ENCODE data around the gene TCF7L1.

- TF ChIP-seq KDM4B (IDR thresholded peaks at IDR 0.05; ENCODE audit: borderline replicate concordance in 2 of 2, low read depth in 1 of 2) (no peak), SREBF2 (CRISPR knock-in tag; IDR thresholded peaks at IDR 0.05) (no peak), JUND (IDR thresholded peaks at IDR 0.05; ENCODE audit: borderline replicate concordance, low read depth, low read length) (no peak), JUND (tag; IDR thresholded peaks at IDR 0.05; ENCODE audit: borderline replicate concordance, low read depth, low read length) (no peak), POLR2A (conservative IDR thresholded peaks at IDR 0.05) (no peak), PTBP1 (IDR thresholded peaks at IDR 0.05; ENCODE audit: low read depth, low read length) (no peak), JUN (IDR thresholded peaks at IDR 0.05; ENCODE audit: borderline replicate concordance, low read depth, low read length) (no peak), JUN (CRISPR knock-in tag; IDR thresholded peaks at IDR 0.05; ENCODE audit: borderline replicate concordance) (no peak), ZNF77 (CRISPR knock-in tag; IDR thresholded peaks at IDR 0.05) (no peak), ZBTB2 (IDR thresholded peaks at IDR 0.05) (no peak), SRF (CRISPR knock-in tag; IDR thresholded peaks at IDR 0.05) (no peak), FOXM1 (IDR thresholded peaks at IDR 0.05; ENCODE audit: low read depth) (no peak), FOXM1 (CRISPR knock-in tag; IDR thresholded peaks at IDR 0.05; ENCODE audit: low read depth) (no peak), SOX6 (IDR thresholded peaks at IDR 0.05) (no peak)
- TF ChIP-seq, protein P1, sequence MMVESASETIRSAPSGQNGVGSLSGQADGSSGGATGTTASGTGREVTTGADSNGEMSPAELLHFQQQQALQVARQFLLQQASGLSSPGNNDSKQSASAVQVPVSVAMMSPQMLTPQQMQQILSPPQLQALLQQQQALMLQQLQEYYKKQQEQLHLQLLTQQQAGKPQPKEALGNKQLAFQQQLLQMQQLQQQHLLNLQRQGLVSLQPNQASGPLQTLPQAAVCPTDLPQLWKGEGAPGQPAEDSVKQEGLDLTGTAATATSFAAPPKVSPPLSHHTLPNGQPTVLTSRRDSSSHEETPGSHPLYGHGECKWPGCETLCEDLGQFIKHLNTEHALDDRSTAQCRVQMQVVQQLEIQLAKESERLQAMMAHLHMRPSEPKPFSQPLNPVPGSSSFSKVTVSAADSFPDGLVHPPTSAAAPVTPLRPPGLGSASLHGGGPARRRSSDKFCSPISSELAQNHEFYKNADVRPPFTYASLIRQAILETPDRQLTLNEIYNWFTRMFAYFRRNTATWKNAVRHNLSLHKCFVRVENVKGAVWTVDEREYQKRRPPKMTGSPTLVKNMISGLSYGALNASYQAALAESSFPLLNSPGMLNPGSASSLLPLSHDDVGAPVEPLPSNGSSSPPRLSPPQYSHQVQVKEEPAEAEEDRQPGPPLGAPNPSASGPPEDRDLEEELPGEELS (CRISPR knock-in tag; IDR thresholded peaks at IDR 0.05; ENCODE audit: borderline replicate concordance): no peak
- TF ChIP-seq, protein P2, sequence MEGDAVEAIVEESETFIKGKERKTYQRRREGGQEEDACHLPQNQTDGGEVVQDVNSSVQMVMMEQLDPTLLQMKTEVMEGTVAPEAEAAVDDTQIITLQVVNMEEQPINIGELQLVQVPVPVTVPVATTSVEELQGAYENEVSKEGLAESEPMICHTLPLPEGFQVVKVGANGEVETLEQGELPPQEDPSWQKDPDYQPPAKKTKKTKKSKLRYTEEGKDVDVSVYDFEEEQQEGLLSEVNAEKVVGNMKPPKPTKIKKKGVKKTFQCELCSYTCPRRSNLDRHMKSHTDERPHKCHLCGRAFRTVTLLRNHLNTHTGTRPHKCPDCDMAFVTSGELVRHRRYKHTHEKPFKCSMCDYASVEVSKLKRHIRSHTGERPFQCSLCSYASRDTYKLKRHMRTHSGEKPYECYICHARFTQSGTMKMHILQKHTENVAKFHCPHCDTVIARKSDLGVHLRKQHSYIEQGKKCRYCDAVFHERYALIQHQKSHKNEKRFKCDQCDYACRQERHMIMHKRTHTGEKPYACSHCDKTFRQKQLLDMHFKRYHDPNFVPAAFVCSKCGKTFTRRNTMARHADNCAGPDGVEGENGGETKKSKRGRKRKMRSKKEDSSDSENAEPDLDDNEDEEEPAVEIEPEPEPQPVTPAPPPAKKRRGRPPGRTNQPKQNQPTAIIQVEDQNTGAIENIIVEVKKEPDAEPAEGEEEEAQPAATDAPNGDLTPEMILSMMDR (IDR thresholded peaks at IDR 0.05 in 2 of 3, conservative IDR thresholded peaks at IDR 0.05 in 1 of 3; ENCODE audit: insufficient read depth in 2 of 3, low read depth in 1 of 3, low read length in 3 of 3): no peak
Observed at GRCh38 chr2:85130407-85130806, 2.8 kb upstream of the TCF7L1 start.

Measured in K562 (cell line).